Measurements from ENCODE around the gene PCSK5. TPM values are rescaled to one million over a fixed set of nuclear protein-coding genes. Genes with fewer than 3 reads are reported as not detected.

PCSK5 gene
- total and polyA plus RNA-seq, 4 donors = 0.58 to 3.6 (median 0.82) TPM

GRCh38 chr9:76354221-76354620, 463.7 kb downstream of the PCSK5 start:
- DNase-seq (ENCODE audit: low spot score) = no peak

More at GRCh38 chr9:76354221-76354620, 463.7 kb downstream of the PCSK5 start:
- Histone ChIP-seq H3K4me3 (ENCODE audit: low read depth in 1 of 3, low read length in 3 of 3) (no peak overlapping the region), H3K36me3 (ENCODE audit: control insufficient read depth in 4 of 4, insufficient read depth in 3 of 4, low read depth in 1 of 4, low read length in 3 of 4) (no peaks in the 10 kb centered on the region), H3K9me3 (ENCODE audit: control insufficient read depth in 4 of 4, low read length in 3 of 4) (no peaks in the 10 kb centered on the region), H3K9ac (ENCODE audit: low read depth in 1 of 2, low read length in 2 of 2) (no peak overlapping the region), H3K27ac (ENCODE audit: low read depth in 1 of 2, low read length in 2 of 2) (no peak overlapping the region), H3K27me3 (ENCODE audit: control insufficient read depth in 4 of 4, insufficient read depth in 4 of 4, low read length in 3 of 4) (no peaks in the 10 kb centered on the region), H3K4me1 (ENCODE audit: control insufficient read depth in 4 of 4, insufficient read depth in 4 of 4, low read length in 3 of 4) (no peaks in the 10 kb centered on the region)
- TF ChIP-seq MAX (IDR thresholded peaks at IDR 0.05) (no peak), RXRA (IDR thresholded peaks at IDR 0.05) (no peak), HNF4G (IDR thresholded peaks at IDR 0.05) (no peak), ATF3 (IDR thresholded peaks at IDR 0.05) (no peak), JUND (IDR thresholded peaks at IDR 0.05) (no peak), YY1 (IDR thresholded peaks at IDR 0.05) (no peak), GABPA (IDR thresholded peaks at IDR 0.05 in 1 of 2, conservative IDR thresholded peaks at IDR 0.05 in 1 of 2) (no peak), FOXA2 (IDR thresholded peaks at IDR 0.05) (no peak), SP1 (IDR thresholded peaks at IDR 0.05) (no peak), FOXA1 (IDR thresholded peaks at IDR 0.05) (no peak), NR2F2 (IDR thresholded peaks at IDR 0.05) (no peak), HNF4A (conservative IDR thresholded peaks at IDR 0.05) (no peak), TAF1 (conservative IDR thresholded peaks at IDR 0.05) (no peak), EGR1 (IDR thresholded peaks at IDR 0.05; ENCODE audit: low read depth in 2 of 2) (no peak), REST (IDR thresholded peaks at IDR 0.05) (no peak)
- TF ChIP-seq, protein P1, sequence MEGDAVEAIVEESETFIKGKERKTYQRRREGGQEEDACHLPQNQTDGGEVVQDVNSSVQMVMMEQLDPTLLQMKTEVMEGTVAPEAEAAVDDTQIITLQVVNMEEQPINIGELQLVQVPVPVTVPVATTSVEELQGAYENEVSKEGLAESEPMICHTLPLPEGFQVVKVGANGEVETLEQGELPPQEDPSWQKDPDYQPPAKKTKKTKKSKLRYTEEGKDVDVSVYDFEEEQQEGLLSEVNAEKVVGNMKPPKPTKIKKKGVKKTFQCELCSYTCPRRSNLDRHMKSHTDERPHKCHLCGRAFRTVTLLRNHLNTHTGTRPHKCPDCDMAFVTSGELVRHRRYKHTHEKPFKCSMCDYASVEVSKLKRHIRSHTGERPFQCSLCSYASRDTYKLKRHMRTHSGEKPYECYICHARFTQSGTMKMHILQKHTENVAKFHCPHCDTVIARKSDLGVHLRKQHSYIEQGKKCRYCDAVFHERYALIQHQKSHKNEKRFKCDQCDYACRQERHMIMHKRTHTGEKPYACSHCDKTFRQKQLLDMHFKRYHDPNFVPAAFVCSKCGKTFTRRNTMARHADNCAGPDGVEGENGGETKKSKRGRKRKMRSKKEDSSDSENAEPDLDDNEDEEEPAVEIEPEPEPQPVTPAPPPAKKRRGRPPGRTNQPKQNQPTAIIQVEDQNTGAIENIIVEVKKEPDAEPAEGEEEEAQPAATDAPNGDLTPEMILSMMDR (IDR thresholded peaks at IDR 0.05; ENCODE audit: low read depth, low read length, missing input control) = no peak
- TF ChIP-seq, protein P2, sequence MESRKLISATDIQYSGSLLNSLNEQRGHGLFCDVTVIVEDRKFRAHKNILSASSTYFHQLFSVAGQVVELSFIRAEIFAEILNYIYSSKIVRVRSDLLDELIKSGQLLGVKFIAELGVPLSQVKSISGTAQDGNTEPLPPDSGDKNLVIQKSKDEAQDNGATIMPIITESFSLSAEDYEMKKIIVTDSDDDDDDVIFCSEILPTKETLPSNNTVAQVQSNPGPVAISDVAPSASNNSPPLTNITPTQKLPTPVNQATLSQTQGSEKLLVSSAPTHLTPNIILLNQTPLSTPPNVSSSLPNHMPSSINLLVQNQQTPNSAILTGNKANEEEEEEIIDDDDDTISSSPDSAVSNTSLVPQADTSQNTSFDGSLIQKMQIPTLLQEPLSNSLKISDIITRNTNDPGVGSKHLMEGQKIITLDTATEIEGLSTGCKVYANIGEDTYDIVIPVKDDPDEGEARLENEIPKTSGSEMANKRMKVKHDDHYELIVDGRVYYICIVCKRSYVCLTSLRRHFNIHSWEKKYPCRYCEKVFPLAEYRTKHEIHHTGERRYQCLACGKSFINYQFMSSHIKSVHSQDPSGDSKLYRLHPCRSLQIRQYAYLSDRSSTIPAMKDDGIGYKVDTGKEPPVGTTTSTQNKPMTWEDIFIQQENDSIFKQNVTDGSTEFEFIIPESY (IDR thresholded peaks at IDR 0.05) = no peak
- 94% methylated on average over 3 of the region's 3 CpGs for WGBS
